ENCODE results near the gene WWTR1. TPM values are rescaled to one million over a fixed set of nuclear protein-coding genes. Genes with fewer than 3 reads are reported as not detected.

The WWTR1 gene
- total RNA-seq, 1 donor from 2014 or later: 13.2 TPM

GRCh38 chr3:149626671-149627070 lies 31.2 kb downstream of the WWTR1 start:
- peak; percentile 60 for DNase-seq (ENCODE audit: low spot score)
- ATAC-seq: peak; percentile 75

- DNase-seq (ENCODE audit: low spot score) (no peak), ATAC-seq (no peak)
Observed at GRCh38 chr3:149625795-149626194, 32.0 kb downstream of the WWTR1 start.

- DNase-seq (ENCODE audit: low spot score): no peak
- ATAC-seq: no peak
Observed at GRCh38 chr3:149623824-149624223, 34.0 kb downstream of the WWTR1 start.

- DNase-seq (ENCODE audit: low spot score) (no peak), ATAC-seq (peak; percentile 65)
Observed at GRCh38 chr3:149621218-149622005, 36.4 kb downstream of the WWTR1 start.

- no peak for ATAC-seq
- DNase-seq (ENCODE audit: low spot score): no peak
Observed at GRCh38 chr3:149620291-149621020, 37.4 kb downstream of the WWTR1 start.

GRCh38 chr3:149619136-149619535 lies 38.7 kb downstream of the WWTR1 start:
- ATAC-seq: no peak
- DNase-seq (ENCODE audit: low spot score): no peak

GRCh38 chr3:149618151-149619123 lies 39.4 kb downstream of the WWTR1 start:
- DNase-seq (ENCODE audit: low spot score) (no peak), ATAC-seq (peak; percentile 55)

- DNase-seq (ENCODE audit: low spot score) (no peak), ATAC-seq (peak; percentile 56)
Observed at GRCh38 chr3:149615731-149616221, 42.0 kb downstream of the WWTR1 start.

GRCh38 chr3:149613988-149614387 lies 43.8 kb downstream of the WWTR1 start:
- DNase-seq (ENCODE audit: low spot score) (no peak), ATAC-seq (no peak)

- DNase-seq (ENCODE audit: low spot score): no peak
- ATAC-seq: no peak
Observed at GRCh38 chr3:149612456-149612855, 45.4 kb downstream of the WWTR1 start.

- DNase-seq (ENCODE audit: low spot score): no peak
- ATAC-seq: no peak
Observed at GRCh38 chr3:149611149-149611548, 46.7 kb downstream of the WWTR1 start.

GRCh38 chr3:149610351-149611105 lies 47.3 kb downstream of the WWTR1 start:
- peak; percentile 58 for ATAC-seq

GRCh38 chr3:149609595-149609994 lies 48.2 kb downstream of the WWTR1 start:
- peak; percentile 49 for ATAC-seq
- DNase-seq (ENCODE audit: low spot score): no peak

More at GRCh38 chr3:149610351-149611105, 47.3 kb downstream of the WWTR1 start:
- DNase-seq (ENCODE audit: low spot score): no peak

- ATAC-seq (peak; percentile 80), DNase-seq (ENCODE audit: low spot score) (peak; percentile 63)
Observed at GRCh38 chr3:149608987-149609386, 48.8 kb downstream of the WWTR1 start.

- DNase-seq (ENCODE audit: low spot score): no peak
- ATAC-seq: no peak
Observed at GRCh38 chr3:149605902-149606301, 51.9 kb downstream of the WWTR1 start.

- no peak for ATAC-seq
- no peak for DNase-seq (ENCODE audit: low spot score)
Observed at GRCh38 chr3:149604125-149604875, 53.5 kb downstream of the WWTR1 start.

GRCh38 chr3:149603126-149604074 lies 54.4 kb downstream of the WWTR1 start:
- no peak for ATAC-seq
- no peak for DNase-seq (ENCODE audit: low spot score)

- ATAC-seq (no peak), DNase-seq (ENCODE audit: low spot score) (no peak)
Observed at GRCh38 chr3:149600634-149601033, 57.2 kb downstream of the WWTR1 start.

Measured in left lobe of liver (tissue), 2 donors.